ENCODE results near the gene EPHA7. TPM values are rescaled to one million over a fixed set of nuclear protein-coding genes. Genes with fewer than 3 reads are reported as not detected.

Gene EPHA7
- total RNA-seq, 1 experiment from 2014 or later, result 9.5 TPM

DNA sequence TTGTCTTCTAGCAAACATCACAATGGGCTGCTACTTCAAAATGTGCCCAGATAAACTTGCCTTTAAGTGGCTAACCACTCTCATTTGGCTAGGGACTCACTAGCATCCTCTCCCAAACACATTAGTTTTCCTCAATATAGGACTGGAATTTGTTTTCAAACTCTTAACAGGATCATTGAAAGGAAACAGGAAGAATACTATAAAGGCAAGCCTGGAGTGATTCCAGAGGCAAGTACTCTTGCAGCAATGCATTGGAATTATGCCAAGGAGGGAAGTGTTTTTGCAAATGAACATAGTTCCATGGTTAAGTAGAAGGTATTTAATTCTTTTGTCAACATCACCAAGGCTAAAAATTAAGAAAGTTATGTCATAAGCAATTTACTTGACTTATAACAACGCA lies 12.2 kb downstream of the EPHA7 start:
- no peaks in the 10 kb centered on the region for H3K27me3 ChIP-seq (ENCODE audit: insufficient read depth, low read length)
- no peak overlapping the region for H2AK5ac ChIP-seq (ENCODE audit: insufficient read length, low read length)
- DNase-seq, result no peak
- H2BK20ac ChIP-seq (ENCODE audit: low read depth, low read length, poor library complexity, severe bottlenecking), result no peak overlapping the region
- H2AFZ ChIP-seq (ENCODE audit: low read length), result no peak overlapping the region
- no peak overlapping the region for H3K27ac Mint-ChIP-seq
- no peak overlapping the region for H3K23ac ChIP-seq (ENCODE audit: insufficient read length, low read depth, low read length)
- H3K4me2 ChIP-seq (ENCODE audit: insufficient read depth, insufficient read length, low read length), result no peak overlapping the region
- H3K14ac ChIP-seq (ENCODE audit: insufficient read depth, low read length), result no peak overlapping the region
- H2BK15ac ChIP-seq (ENCODE audit: low read depth, low read length), result no peak overlapping the region
- H4K91ac ChIP-seq (ENCODE audit: insufficient read length, low read depth, low read length), result no peak overlapping the region
- no peak overlapping the region for H2BK120ac ChIP-seq (ENCODE audit: low read depth, low read length, poor library complexity, severe bottlenecking)
- H4K20me1 ChIP-seq (ENCODE audit: control insufficient read depth, insufficient read depth, insufficient read length), result no peaks in the 10 kb centered on the region
- no peak overlapping the region for H2BK12ac ChIP-seq (ENCODE audit: insufficient read length, low read depth, low read length)
- H2BK5ac ChIP-seq (ENCODE audit: insufficient read length, low read length), result no peak overlapping the region
- H3K4me1 Mint-ChIP-seq, result peaks cover 5 to 8% of the 10 kb centered on the region in 2 experiments
- no CpG with 5 or more reads among the region's 1 CpG for WGBS (ENCODE audit: extremely low coverage, insufficient read length, low lambda C conversion rate)
- H3K4me1 ChIP-seq (ENCODE audit: insufficient read depth, low read length), result no peaks in the 10 kb centered on the region
- H3K23me2 ChIP-seq (ENCODE audit: insufficient read length, low read depth, low read length, poor library complexity, severe bottlenecking), result no peaks in the 10 kb centered on the region
- no peaks in the 10 kb centered on the region for H3K27me3 Mint-ChIP-seq (ENCODE audit: low read depth)
- peaks cover 0 to 8% (median 0%) of the 10 kb centered on the region in 3 experiments; a peak in 2 of 7 replicates for H3K36me3 Mint-ChIP-seq (ENCODE audit: insufficient read depth in 1 of 3, low read depth in 3 of 3)
- H3K79me2 ChIP-seq (ENCODE audit: insufficient read depth, low read length), result no peaks in the 10 kb centered on the region
- H3K9me3 ChIP-seq (ENCODE audit: control insufficient read depth, low read depth, low read length), result no peaks in the 10 kb centered on the region
- H3T11ph ChIP-seq (ENCODE audit: low read length), result no peak overlapping the region
- H4K5ac ChIP-seq (ENCODE audit: insufficient read length, low read depth, low read length), result no peak overlapping the region
- no peak overlapping the region for H3K18ac ChIP-seq (ENCODE audit: insufficient read length, low read depth, low read length)
- no peak overlapping the region for H3K56ac ChIP-seq (ENCODE audit: insufficient read length, low read depth, low read length)
- H3K4me3 Mint-ChIP-seq, result no peak overlapping the region
- H3K27ac ChIP-seq (ENCODE audit: insufficient read length, low read depth, low read length), result no peak overlapping the region
- H3K79me1 ChIP-seq (ENCODE audit: insufficient read depth, low read depth, low read length, poor library complexity, severe bottlenecking), result no peaks in the 10 kb centered on the region
- no peak overlapping the region for H4K8ac ChIP-seq (replicated peaks; ENCODE audit: insufficient read length, low read depth, low read length)
- H3K9ac ChIP-seq (ENCODE audit: extremely low read depth, insufficient read length, low read length), result no peak overlapping the region
- no peaks in the 10 kb centered on the region for H3K9me3 Mint-ChIP-seq
- TF ChIP-seq, protein P1, sequence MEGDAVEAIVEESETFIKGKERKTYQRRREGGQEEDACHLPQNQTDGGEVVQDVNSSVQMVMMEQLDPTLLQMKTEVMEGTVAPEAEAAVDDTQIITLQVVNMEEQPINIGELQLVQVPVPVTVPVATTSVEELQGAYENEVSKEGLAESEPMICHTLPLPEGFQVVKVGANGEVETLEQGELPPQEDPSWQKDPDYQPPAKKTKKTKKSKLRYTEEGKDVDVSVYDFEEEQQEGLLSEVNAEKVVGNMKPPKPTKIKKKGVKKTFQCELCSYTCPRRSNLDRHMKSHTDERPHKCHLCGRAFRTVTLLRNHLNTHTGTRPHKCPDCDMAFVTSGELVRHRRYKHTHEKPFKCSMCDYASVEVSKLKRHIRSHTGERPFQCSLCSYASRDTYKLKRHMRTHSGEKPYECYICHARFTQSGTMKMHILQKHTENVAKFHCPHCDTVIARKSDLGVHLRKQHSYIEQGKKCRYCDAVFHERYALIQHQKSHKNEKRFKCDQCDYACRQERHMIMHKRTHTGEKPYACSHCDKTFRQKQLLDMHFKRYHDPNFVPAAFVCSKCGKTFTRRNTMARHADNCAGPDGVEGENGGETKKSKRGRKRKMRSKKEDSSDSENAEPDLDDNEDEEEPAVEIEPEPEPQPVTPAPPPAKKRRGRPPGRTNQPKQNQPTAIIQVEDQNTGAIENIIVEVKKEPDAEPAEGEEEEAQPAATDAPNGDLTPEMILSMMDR (conservative IDR thresholded peaks at IDR 0.05), result no peak
- no peak overlapping the region for H3K4ac ChIP-seq (ENCODE audit: low read depth, low read length)

Data from H9 (cell line).